GM23338 (cell line): ENCODE results near the gene FANK1. TPM values are rescaled to one million over a fixed set of nuclear protein-coding genes. Genes with fewer than 3 reads are reported as not detected.

Experiments used
- ATAC-seq: fragments of 200-7000 bp; cut with Tn5 transposase; 3 replicates; pipeline ENCODE4 v1.9.1; 2020
- DNase-seq: peaks from one replicate; pipeline ENCODE4 v3.0.0-alpha.2; 2015; ENCODE audit warnings: low spot score
- H2AFZ ChIP-seq: fragments of 200-600 bp; sonication (generic); 2 replicates; pipeline ENCODE4 v1.8.0; 2016; ENCODE audit warnings: antibody characterized with exemption, mild to moderate bottlenecking, moderate library complexity
- H3F3A ChIP-seq: fragments of 200-600 bp; sonication (generic); replicated peaks from 2 replicates; pipeline ENCODE4 v1.8.0; 2017; ENCODE audit warnings: antibody characterized with exemption, mixed run types, low read depth
- H3K27ac ChIP-seq: fragments of 200-600 bp; sonication (generic); 2 replicates; pipeline ENCODE4 v1.6.1; 2016; ENCODE audit warnings: low read depth
- H3K27me3 ChIP-seq: fragments of 200-600 bp; sonication (generic); 2 replicates; pipeline ENCODE4 v1.8.0; 2016; ENCODE audit warnings: mild to moderate bottlenecking, mixed run types, moderate library complexity; ENCODE audit not compliant: insufficient read depth
- H3K36me3 ChIP-seq: fragments of 200-600 bp; sonication (generic); 2 replicates; pipeline ENCODE4 v1.8.0; 2016; ENCODE audit warnings: mild to moderate bottlenecking; ENCODE audit not compliant: insufficient read depth
- H3K4me1 ChIP-seq: fragments of 200-600 bp; sonication (generic); 2 replicates; pipeline ENCODE4 v1.8.0; 2016; ENCODE audit warnings: mild to moderate bottlenecking, moderate library complexity; ENCODE audit not compliant: insufficient read depth
- H3K4me2 ChIP-seq: fragments of 200-600 bp; sonication (generic); 2 replicates; pipeline ENCODE4 v1.7.1; 2017; ENCODE audit warnings: mixed run types
- H3K4me3 ChIP-seq: fragments of 200-600 bp; sonication (generic); 2 replicates; pipeline ENCODE4 v1.6.1; 2016; ENCODE audit warnings: mixed run types
- H3K79me2 ChIP-seq: fragments of 200-600 bp; sonication (generic); replicated peaks from 2 replicates; pipeline ENCODE4 v1.8.0; 2017; ENCODE audit warnings: mild to moderate bottlenecking; ENCODE audit not compliant: insufficient read depth
- H3K9me2 ChIP-seq: fragments of 200-600 bp; sonication (generic); 2 replicates; pipeline ENCODE4 v1.8.0; 2017; ENCODE audit not compliant: insufficient read depth
- H4K20me1 ChIP-seq: fragments of 200-600 bp; sonication (generic); replicated peaks from 2 replicates; pipeline ENCODE4 v1.8.0; 2017; ENCODE audit warnings: mild to moderate bottlenecking; ENCODE audit not compliant: insufficient read depth
- H3K27ac Mint-ChIP-seq: 2 replicates; pipeline ENCODE4 v1.8.0; 2020; ENCODE audit warnings: inconsistent platforms, mild to moderate bottlenecking, moderate library complexity, mixed read lengths
- H3K27me3 Mint-ChIP-seq: 3 replicates; pipeline ENCODE4 v1.8.0; 2022; ENCODE audit warnings: low read depth, mild to moderate bottlenecking, moderate library complexity, mixed read lengths, inconsistent platforms; ENCODE audit not compliant: insufficient read depth, poor library complexity
- H3K36me3 Mint-ChIP-seq: 3 replicates; pipeline ENCODE4 v1.8.0; 2021; ENCODE audit warnings: low read depth, mild to moderate bottlenecking, inconsistent platforms, moderate library complexity, mixed read lengths
- H3K4me1 Mint-ChIP-seq: 3 replicates; pipeline ENCODE4 v1.8.0; 2020; ENCODE audit warnings: mild to moderate bottlenecking, inconsistent platforms, mixed read lengths
- H3K4me3 Mint-ChIP-seq: 3 replicates; pipeline ENCODE4 v1.8.0; 2021; ENCODE audit warnings: moderate library complexity, mild to moderate bottlenecking, inconsistent platforms, mixed read lengths
- H3K9me3 Mint-ChIP-seq: 3 replicates; pipeline ENCODE4 v1.8.0; 2020; ENCODE audit warnings: moderate library complexity, mild to moderate bottlenecking, inconsistent platforms, mixed read lengths
- CREB1 ChIP-seq: fragments of 250-450 bp; sonication (Bioruptor Pico); IDR thresholded peaks from 2 replicates; pipeline ENCODE4 v1.5.0; 2020; ENCODE audit warnings: low read depth, mild to moderate bottlenecking, moderate library complexity
- EZH2 ChIP-seq: fragments of 200-600 bp; sonication (generic); IDR thresholded peaks from one replicate; pipeline ENCODE4 v1.8.0; 2017; ENCODE audit warnings: antibody characterized with exemption, mild to moderate bottlenecking, low read depth; ENCODE audit not compliant: unreplicated experiment
- EZH2phosphoT487 ChIP-seq: fragments of 200-600 bp; sonication (generic); IDR thresholded peaks from one replicate; pipeline ENCODE4 v1.8.1; 2018; ENCODE audit warnings: antibody characterized with exemption; ENCODE audit not compliant: unreplicated experiment
- JUNB ChIP-seq: IDR thresholded peaks from one replicate; pipeline ENCODE4 v1.6.1; 2016; ENCODE audit warnings: antibody characterized with exemption; ENCODE audit not compliant: unreplicated experiment
- NANOG ChIP-seq: IDR thresholded peaks from 2 replicates; pipeline ENCODE4 v1.6.1; 2016; ENCODE audit warnings: antibody characterized with exemption, borderline replicate concordance
- POLR2AphosphoS5 ChIP-seq: IDR thresholded peaks from 2 replicates; pipeline ENCODE4 v1.6.1; 2016; ENCODE audit warnings: antibody characterized with exemption, low read depth
- ZNF114 ChIP-seq: fragments of 250-450 bp; sonication (Bioruptor Pico); IDR thresholded peaks from 2 replicates; pipeline ENCODE4 v1.5.0; 2020; ENCODE audit warnings: mild to moderate bottlenecking, moderate library complexity
- ZNF331 ChIP-seq: fragments of 250-450 bp; sonication (Bioruptor Pico); IDR thresholded peaks from 2 replicates; pipeline ENCODE4 v1.5.0; 2020; ENCODE audit warnings: low read depth, mild to moderate bottlenecking, moderate library complexity
- polyA plus RNA-seq: library from polyadenylated mRNA; unstranded; fragments of >200 nt; fragmentation: Nextera tagmentation; extraction: Ambion mirVana; gene quantifications from 2 replicates; pipeline ENCODE4 v1.2.1, GENCODE V29; 2016
- total RNA-seq: library from RNA; depleted of rRNA; stranded (reverse); fragments of >200 nt; shearing (Covaris generic); gene quantifications from 2 replicates; pipeline ENCODE4 v1.2.3, GENCODE V29; 2014
- TF ChIP-seq, protein P1 (sequence below): IDR thresholded peaks from 2 replicates; pipeline ENCODE4 v1.6.1; 2016; ENCODE audit warnings: antibody characterized with exemption
- TF ChIP-seq, protein P2 (sequence below): IDR thresholded peaks from one replicate; pipeline ENCODE4 v1.6.1; 2018; ENCODE audit warnings: antibody characterized with exemption; ENCODE audit not compliant: unreplicated experiment

The FANK1 gene
- total and polyA plus RNA-seq, 2 experiments from 2014 or later: 0.37 to 0.69 TPM

DNA sequence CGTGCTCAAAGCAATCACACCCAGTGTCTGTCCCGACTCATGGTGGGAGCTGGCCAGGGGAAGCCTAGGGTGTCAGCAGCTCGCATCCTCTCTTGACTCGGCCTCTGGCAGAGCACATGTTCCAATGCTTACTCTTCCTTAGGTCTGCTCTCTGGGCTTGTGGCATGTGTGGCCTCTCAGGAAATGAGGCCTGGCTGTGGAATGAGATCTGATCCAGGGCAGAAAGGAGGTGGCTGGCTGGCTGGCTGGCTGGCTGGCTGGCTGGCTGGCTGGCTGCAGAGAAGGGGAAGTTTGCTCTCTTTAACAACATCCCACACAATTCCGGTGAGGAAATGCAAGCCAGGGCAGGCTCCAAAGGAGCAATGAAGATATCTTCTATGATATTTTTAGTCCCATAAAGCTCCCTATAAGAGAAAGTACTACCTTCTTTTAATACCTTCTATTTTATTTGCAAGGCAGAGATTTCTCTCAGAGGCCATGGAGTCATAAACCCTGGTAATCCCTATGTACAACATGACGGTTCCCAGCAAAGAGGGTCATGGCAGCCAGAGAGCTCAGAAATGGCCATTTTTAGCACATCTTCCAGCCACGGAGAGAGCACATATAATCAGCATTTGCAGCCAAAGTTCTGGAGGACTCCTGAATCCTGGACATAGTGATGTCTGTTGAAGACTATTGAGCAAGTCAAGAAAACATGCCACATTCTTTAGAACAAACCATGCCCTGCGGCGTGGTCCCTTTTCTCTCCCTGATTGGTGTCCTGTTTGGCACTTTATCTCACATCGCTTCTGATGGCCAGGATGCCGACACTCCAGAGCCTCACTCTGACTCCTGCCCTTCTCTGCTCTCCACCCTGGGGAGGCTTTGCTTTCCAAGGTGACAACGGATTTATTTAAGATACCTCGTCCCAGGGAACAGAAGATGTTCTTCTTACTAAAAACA, 153.7 kb downstream of the FANK1 start:
- Histone ChIP-seq H3K4me2 (no peak overlapping the region), H3K27ac (no peak overlapping the region), H3K27me3 (no peaks in the 10 kb centered on the region), H3F3A (no peaks in the 10 kb centered on the region), H3K9me2 (no peaks in the 10 kb centered on the region), H3K4me3 (no peak overlapping the region), H3K36me3 (no peaks in the 10 kb centered on the region), H3K79me2 (no peaks in the 10 kb centered on the region), H2AFZ (no peak overlapping the region), H4K20me1 (no peaks in the 10 kb centered on the region), H3K4me1 (peaks cover 3% of the 10 kb centered on the region; the same call in 1 of the 2 replicates)
- ATAC-seq (no peak), DNase-seq (no peak)
- Mint-ChIP-seq H3K27ac (no peak overlapping the region), H3K4me3 (no peak overlapping the region), H3K27me3 (peaks cover 7% of the 10 kb centered on the region), H3K4me1 (no peaks in the 10 kb centered on the region), H3K9me3 (no peaks in the 10 kb centered on the region), H3K36me3 (no peaks in the 10 kb centered on the region)
- TF ChIP-seq ZNF114 (CRISPR knock-in tag): no peak
- TF ChIP-seq NANOG: no peak
- no peak for TF ChIP-seq POLR2AphosphoS5

DNA sequence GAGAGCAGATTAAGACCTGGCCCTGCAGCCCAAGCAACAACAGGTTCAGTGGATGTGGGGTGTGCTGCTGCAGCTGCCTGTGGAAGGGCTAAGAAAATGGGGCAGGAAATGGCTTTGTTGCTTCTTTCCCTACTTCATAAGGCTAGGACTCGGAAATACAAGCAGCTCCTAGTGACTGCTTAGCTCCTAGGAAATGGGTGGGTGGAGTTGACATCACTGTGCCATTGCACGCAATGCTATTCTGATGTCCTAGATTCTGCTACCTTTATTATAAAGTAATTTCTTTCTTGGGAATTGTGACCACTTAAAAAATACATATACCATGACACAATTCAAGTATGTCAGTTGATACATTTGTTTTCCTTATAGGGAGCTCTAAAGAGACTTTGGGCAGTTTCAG, 155.8 kb downstream of the FANK1 start:
- ATAC-seq (no peak), DNase-seq (no peak)
- H3K4me1 Mint-ChIP-seq: no peaks in the 10 kb centered on the region
- H3K27ac Mint-ChIP-seq: no peak overlapping the region
- Histone ChIP-seq H2AFZ (no peak overlapping the region), H3K27me3 (no peaks in the 10 kb centered on the region), H3K4me1 (no peaks in the 10 kb centered on the region), H3K79me2 (no peaks in the 10 kb centered on the region), H3K36me3 (no peaks in the 10 kb centered on the region), H4K20me1 (no peaks in the 10 kb centered on the region), H3K4me3 (no peak overlapping the region), H3K4me2 (no peak overlapping the region), H3K27ac (no peak overlapping the region), H3K9me2 (no peaks in the 10 kb centered on the region), H3F3A (no peaks in the 10 kb centered on the region)
- no peaks in the 10 kb centered on the region for H3K9me3 Mint-ChIP-seq
- no peak overlapping the region for H3K4me3 Mint-ChIP-seq
- TF ChIP-seq JUNB (no peak), EZH2phosphoT487 (no peak), ZNF331 (CRISPR knock-in tag) (no peak), EZH2 (no peak), NANOG (no peak), CREB1 (no peak)
- TF ChIP-seq, protein P1, sequence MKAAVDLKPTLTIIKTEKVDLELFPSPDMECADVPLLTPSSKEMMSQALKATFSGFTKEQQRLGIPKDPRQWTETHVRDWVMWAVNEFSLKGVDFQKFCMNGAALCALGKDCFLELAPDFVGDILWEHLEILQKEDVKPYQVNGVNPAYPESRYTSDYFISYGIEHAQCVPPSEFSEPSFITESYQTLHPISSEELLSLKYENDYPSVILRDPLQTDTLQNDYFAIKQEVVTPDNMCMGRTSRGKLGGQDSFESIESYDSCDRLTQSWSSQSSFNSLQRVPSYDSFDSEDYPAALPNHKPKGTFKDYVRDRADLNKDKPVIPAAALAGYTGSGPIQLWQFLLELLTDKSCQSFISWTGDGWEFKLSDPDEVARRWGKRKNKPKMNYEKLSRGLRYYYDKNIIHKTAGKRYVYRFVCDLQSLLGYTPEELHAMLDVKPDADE: no peak
- TF ChIP-seq, protein P2, sequence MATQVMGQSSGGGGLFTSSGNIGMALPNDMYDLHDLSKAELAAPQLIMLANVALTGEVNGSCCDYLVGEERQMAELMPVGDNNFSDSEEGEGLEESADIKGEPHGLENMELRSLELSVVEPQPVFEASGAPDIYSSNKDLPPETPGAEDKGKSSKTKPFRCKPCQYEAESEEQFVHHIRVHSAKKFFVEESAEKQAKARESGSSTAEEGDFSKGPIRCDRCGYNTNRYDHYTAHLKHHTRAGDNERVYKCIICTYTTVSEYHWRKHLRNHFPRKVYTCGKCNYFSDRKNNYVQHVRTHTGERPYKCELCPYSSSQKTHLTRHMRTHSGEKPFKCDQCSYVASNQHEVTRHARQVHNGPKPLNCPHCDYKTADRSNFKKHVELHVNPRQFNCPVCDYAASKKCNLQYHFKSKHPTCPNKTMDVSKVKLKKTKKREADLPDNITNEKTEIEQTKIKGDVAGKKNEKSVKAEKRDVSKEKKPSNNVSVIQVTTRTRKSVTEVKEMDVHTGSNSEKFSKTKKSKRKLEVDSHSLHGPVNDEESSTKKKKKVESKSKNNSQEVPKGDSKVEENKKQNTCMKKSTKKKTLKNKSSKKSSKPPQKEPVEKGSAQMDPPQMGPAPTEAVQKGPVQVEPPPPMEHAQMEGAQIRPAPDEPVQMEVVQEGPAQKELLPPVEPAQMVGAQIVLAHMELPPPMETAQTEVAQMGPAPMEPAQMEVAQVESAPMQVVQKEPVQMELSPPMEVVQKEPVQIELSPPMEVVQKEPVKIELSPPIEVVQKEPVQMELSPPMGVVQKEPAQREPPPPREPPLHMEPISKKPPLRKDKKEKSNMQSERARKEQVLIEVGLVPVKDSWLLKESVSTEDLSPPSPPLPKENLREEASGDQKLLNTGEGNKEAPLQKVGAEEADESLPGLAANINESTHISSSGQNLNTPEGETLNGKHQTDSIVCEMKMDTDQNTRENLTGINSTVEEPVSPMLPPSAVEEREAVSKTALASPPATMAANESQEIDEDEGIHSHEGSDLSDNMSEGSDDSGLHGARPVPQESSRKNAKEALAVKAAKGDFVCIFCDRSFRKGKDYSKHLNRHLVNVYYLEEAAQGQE: no peak
- no peaks in the 10 kb centered on the region for H3K36me3 Mint-ChIP-seq
- peaks cover 7% of the 10 kb centered on the region for H3K27me3 Mint-ChIP-seq
